GM23338 (cell line): Measurements from ENCODE around the gene GLRA1. TPM values are rescaled to one million over a fixed set of nuclear protein-coding genes. Genes with fewer than 3 reads are reported as not detected.

ENCODE experiments used
- ATAC-seq: fragments of 200-7000 bp; cut with Tn5 transposase; 3 replicates; pipeline ENCODE4 v1.9.1; 2020
- DNase-seq: peaks from one replicate; pipeline ENCODE4 v3.0.0-alpha.2; 2015; ENCODE audit warnings: low spot score
- H2AFZ ChIP-seq: fragments of 200-600 bp; sonication (generic); 2 replicates; pipeline ENCODE4 v1.8.0; 2016; ENCODE audit warnings: antibody characterized with exemption, mild to moderate bottlenecking, moderate library complexity
- H3F3A ChIP-seq: fragments of 200-600 bp; sonication (generic); replicated peaks from 2 replicates; pipeline ENCODE4 v1.8.0; 2017; ENCODE audit warnings: antibody characterized with exemption, mixed run types, low read depth
- H3K27ac ChIP-seq: fragments of 200-600 bp; sonication (generic); 2 replicates; pipeline ENCODE4 v1.6.1; 2016; ENCODE audit warnings: low read depth
- H3K27me3 ChIP-seq: fragments of 200-600 bp; sonication (generic); 2 replicates; pipeline ENCODE4 v1.8.0; 2016; ENCODE audit warnings: mild to moderate bottlenecking, mixed run types, moderate library complexity; ENCODE audit not compliant: insufficient read depth
- H3K36me3 ChIP-seq: fragments of 200-600 bp; sonication (generic); 2 replicates; pipeline ENCODE4 v1.8.0; 2016; ENCODE audit warnings: mild to moderate bottlenecking; ENCODE audit not compliant: insufficient read depth
- H3K4me1 ChIP-seq: fragments of 200-600 bp; sonication (generic); 2 replicates; pipeline ENCODE4 v1.8.0; 2016; ENCODE audit warnings: mild to moderate bottlenecking, moderate library complexity; ENCODE audit not compliant: insufficient read depth
- H3K4me2 ChIP-seq: fragments of 200-600 bp; sonication (generic); 2 replicates; pipeline ENCODE4 v1.7.1; 2017; ENCODE audit warnings: mixed run types
- H3K4me3 ChIP-seq: fragments of 200-600 bp; sonication (generic); 2 replicates; pipeline ENCODE4 v1.6.1; 2016; ENCODE audit warnings: mixed run types
- H3K79me2 ChIP-seq: fragments of 200-600 bp; sonication (generic); replicated peaks from 2 replicates; pipeline ENCODE4 v1.8.0; 2017; ENCODE audit warnings: mild to moderate bottlenecking; ENCODE audit not compliant: insufficient read depth
- H3K9me2 ChIP-seq: fragments of 200-600 bp; sonication (generic); 2 replicates; pipeline ENCODE4 v1.8.0; 2017; ENCODE audit not compliant: insufficient read depth
- H4K20me1 ChIP-seq: fragments of 200-600 bp; sonication (generic); replicated peaks from 2 replicates; pipeline ENCODE4 v1.8.0; 2017; ENCODE audit warnings: mild to moderate bottlenecking; ENCODE audit not compliant: insufficient read depth
- H3K27ac Mint-ChIP-seq: 2 replicates; pipeline ENCODE4 v1.8.0; 2020; ENCODE audit warnings: inconsistent platforms, mild to moderate bottlenecking, moderate library complexity, mixed read lengths
- H3K27me3 Mint-ChIP-seq: 3 replicates; pipeline ENCODE4 v1.8.0; 2022; ENCODE audit warnings: low read depth, mild to moderate bottlenecking, moderate library complexity, mixed read lengths, inconsistent platforms; ENCODE audit not compliant: insufficient read depth, poor library complexity
- H3K36me3 Mint-ChIP-seq: 3 replicates; pipeline ENCODE4 v1.8.0; 2021; ENCODE audit warnings: low read depth, mild to moderate bottlenecking, inconsistent platforms, moderate library complexity, mixed read lengths
- H3K4me1 Mint-ChIP-seq: 3 replicates; pipeline ENCODE4 v1.8.0; 2020; ENCODE audit warnings: mild to moderate bottlenecking, inconsistent platforms, mixed read lengths
- H3K4me3 Mint-ChIP-seq: 3 replicates; pipeline ENCODE4 v1.8.0; 2021; ENCODE audit warnings: moderate library complexity, mild to moderate bottlenecking, inconsistent platforms, mixed read lengths
- H3K9me3 Mint-ChIP-seq: 3 replicates; pipeline ENCODE4 v1.8.0; 2020; ENCODE audit warnings: moderate library complexity, mild to moderate bottlenecking, inconsistent platforms, mixed read lengths
- CREB1 ChIP-seq: fragments of 250-450 bp; sonication (Bioruptor Pico); IDR thresholded peaks from 2 replicates; pipeline ENCODE4 v1.5.0; 2020; ENCODE audit warnings: low read depth, mild to moderate bottlenecking, moderate library complexity
- JUNB ChIP-seq: IDR thresholded peaks from one replicate; pipeline ENCODE4 v1.6.1; 2016; ENCODE audit warnings: antibody characterized with exemption; ENCODE audit not compliant: unreplicated experiment
- NANOG ChIP-seq: IDR thresholded peaks from 2 replicates; pipeline ENCODE4 v1.6.1; 2016; ENCODE audit warnings: antibody characterized with exemption, borderline replicate concordance
- POLR2AphosphoS5 ChIP-seq: IDR thresholded peaks from 2 replicates; pipeline ENCODE4 v1.6.1; 2016; ENCODE audit warnings: antibody characterized with exemption, low read depth
- polyA plus RNA-seq: library from polyadenylated mRNA; unstranded; fragments of >200 nt; fragmentation: Nextera tagmentation; extraction: Ambion mirVana; gene quantifications from 2 replicates; pipeline ENCODE4 v1.2.1, GENCODE V29; 2016
- total RNA-seq: library from RNA; depleted of rRNA; stranded (reverse); fragments of >200 nt; shearing (Covaris generic); gene quantifications from 2 replicates; pipeline ENCODE4 v1.2.3, GENCODE V29; 2014
- TF ChIP-seq, protein P1 (sequence below): IDR thresholded peaks from one replicate; pipeline ENCODE4 v1.6.1; 2018; ENCODE audit warnings: antibody characterized with exemption; ENCODE audit not compliant: unreplicated experiment
- TF ChIP-seq, protein P2 (sequence below): fragments of 250-450 bp; sonication (Bioruptor Pico); IDR thresholded peaks from 2 replicates; pipeline ENCODE4 v1.5.0; 2020; ENCODE audit warnings: mild to moderate bottlenecking, moderate library complexity

Gene GLRA1
- total and polyA plus RNA-seq, 2 experiments from 2014 or later: not detected

DNA sequence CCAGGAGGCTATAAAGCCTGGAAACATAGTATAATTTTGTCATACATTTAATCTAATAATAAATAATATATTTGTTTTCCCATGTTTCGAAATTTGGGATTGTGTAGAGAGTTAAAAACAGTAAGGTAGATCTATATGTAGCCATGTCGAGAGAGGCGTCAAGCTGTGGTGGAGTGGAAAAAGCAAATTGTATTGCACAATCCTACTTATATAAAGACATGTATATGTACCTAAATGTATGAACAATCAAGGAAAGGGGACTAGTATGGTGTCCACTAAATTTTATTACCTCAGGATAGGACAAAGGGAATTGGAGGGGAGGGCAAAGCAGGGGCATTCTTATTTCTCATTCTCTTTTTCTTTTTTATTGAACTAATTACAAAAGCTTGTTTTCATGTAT, 52.0 kb downstream of the GLRA1 start:
- Histone ChIP-seq H3K4me1 (no peaks in the 10 kb centered on the region), H3K79me2 (no peaks in the 10 kb centered on the region)

GRCh38 chr5:151870820-151871219, 53.8 kb downstream of the GLRA1 start:
- Mint-ChIP-seq H3K27ac (no peak overlapping the region), H3K36me3 (no peaks in the 10 kb centered on the region), H3K4me1 (no peaks in the 10 kb centered on the region), H3K4me3 (no peak overlapping the region), H3K9me3 (peaks cover 3% of the 10 kb centered on the region; the same call in 1 of the 3 replicates), H3K27me3 (peaks cover 5% of the 10 kb centered on the region)
- Histone ChIP-seq H3K4me1 (no peaks in the 10 kb centered on the region), H3K79me2 (no peaks in the 10 kb centered on the region), H2AFZ (no peak overlapping the region), H3F3A (no peaks in the 10 kb centered on the region), H3K4me2 (no peak overlapping the region), H3K9me2 (peaks cover 7% of the 10 kb centered on the region; the same call in 1 of the 2 replicates), H3K4me3 (no peak overlapping the region), H3K36me3 (no peaks in the 10 kb centered on the region), H3K27me3 (no peaks in the 10 kb centered on the region), H3K27ac (no peak overlapping the region), H4K20me1 (no peaks in the 10 kb centered on the region)
- DNase-seq (no peak), ATAC-seq (no peak)
- TF ChIP-seq, protein P1, sequence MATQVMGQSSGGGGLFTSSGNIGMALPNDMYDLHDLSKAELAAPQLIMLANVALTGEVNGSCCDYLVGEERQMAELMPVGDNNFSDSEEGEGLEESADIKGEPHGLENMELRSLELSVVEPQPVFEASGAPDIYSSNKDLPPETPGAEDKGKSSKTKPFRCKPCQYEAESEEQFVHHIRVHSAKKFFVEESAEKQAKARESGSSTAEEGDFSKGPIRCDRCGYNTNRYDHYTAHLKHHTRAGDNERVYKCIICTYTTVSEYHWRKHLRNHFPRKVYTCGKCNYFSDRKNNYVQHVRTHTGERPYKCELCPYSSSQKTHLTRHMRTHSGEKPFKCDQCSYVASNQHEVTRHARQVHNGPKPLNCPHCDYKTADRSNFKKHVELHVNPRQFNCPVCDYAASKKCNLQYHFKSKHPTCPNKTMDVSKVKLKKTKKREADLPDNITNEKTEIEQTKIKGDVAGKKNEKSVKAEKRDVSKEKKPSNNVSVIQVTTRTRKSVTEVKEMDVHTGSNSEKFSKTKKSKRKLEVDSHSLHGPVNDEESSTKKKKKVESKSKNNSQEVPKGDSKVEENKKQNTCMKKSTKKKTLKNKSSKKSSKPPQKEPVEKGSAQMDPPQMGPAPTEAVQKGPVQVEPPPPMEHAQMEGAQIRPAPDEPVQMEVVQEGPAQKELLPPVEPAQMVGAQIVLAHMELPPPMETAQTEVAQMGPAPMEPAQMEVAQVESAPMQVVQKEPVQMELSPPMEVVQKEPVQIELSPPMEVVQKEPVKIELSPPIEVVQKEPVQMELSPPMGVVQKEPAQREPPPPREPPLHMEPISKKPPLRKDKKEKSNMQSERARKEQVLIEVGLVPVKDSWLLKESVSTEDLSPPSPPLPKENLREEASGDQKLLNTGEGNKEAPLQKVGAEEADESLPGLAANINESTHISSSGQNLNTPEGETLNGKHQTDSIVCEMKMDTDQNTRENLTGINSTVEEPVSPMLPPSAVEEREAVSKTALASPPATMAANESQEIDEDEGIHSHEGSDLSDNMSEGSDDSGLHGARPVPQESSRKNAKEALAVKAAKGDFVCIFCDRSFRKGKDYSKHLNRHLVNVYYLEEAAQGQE: no peak
- TF ChIP-seq POLR2AphosphoS5 (no peak), CREB1 (no peak)
- TF ChIP-seq, protein P2, sequence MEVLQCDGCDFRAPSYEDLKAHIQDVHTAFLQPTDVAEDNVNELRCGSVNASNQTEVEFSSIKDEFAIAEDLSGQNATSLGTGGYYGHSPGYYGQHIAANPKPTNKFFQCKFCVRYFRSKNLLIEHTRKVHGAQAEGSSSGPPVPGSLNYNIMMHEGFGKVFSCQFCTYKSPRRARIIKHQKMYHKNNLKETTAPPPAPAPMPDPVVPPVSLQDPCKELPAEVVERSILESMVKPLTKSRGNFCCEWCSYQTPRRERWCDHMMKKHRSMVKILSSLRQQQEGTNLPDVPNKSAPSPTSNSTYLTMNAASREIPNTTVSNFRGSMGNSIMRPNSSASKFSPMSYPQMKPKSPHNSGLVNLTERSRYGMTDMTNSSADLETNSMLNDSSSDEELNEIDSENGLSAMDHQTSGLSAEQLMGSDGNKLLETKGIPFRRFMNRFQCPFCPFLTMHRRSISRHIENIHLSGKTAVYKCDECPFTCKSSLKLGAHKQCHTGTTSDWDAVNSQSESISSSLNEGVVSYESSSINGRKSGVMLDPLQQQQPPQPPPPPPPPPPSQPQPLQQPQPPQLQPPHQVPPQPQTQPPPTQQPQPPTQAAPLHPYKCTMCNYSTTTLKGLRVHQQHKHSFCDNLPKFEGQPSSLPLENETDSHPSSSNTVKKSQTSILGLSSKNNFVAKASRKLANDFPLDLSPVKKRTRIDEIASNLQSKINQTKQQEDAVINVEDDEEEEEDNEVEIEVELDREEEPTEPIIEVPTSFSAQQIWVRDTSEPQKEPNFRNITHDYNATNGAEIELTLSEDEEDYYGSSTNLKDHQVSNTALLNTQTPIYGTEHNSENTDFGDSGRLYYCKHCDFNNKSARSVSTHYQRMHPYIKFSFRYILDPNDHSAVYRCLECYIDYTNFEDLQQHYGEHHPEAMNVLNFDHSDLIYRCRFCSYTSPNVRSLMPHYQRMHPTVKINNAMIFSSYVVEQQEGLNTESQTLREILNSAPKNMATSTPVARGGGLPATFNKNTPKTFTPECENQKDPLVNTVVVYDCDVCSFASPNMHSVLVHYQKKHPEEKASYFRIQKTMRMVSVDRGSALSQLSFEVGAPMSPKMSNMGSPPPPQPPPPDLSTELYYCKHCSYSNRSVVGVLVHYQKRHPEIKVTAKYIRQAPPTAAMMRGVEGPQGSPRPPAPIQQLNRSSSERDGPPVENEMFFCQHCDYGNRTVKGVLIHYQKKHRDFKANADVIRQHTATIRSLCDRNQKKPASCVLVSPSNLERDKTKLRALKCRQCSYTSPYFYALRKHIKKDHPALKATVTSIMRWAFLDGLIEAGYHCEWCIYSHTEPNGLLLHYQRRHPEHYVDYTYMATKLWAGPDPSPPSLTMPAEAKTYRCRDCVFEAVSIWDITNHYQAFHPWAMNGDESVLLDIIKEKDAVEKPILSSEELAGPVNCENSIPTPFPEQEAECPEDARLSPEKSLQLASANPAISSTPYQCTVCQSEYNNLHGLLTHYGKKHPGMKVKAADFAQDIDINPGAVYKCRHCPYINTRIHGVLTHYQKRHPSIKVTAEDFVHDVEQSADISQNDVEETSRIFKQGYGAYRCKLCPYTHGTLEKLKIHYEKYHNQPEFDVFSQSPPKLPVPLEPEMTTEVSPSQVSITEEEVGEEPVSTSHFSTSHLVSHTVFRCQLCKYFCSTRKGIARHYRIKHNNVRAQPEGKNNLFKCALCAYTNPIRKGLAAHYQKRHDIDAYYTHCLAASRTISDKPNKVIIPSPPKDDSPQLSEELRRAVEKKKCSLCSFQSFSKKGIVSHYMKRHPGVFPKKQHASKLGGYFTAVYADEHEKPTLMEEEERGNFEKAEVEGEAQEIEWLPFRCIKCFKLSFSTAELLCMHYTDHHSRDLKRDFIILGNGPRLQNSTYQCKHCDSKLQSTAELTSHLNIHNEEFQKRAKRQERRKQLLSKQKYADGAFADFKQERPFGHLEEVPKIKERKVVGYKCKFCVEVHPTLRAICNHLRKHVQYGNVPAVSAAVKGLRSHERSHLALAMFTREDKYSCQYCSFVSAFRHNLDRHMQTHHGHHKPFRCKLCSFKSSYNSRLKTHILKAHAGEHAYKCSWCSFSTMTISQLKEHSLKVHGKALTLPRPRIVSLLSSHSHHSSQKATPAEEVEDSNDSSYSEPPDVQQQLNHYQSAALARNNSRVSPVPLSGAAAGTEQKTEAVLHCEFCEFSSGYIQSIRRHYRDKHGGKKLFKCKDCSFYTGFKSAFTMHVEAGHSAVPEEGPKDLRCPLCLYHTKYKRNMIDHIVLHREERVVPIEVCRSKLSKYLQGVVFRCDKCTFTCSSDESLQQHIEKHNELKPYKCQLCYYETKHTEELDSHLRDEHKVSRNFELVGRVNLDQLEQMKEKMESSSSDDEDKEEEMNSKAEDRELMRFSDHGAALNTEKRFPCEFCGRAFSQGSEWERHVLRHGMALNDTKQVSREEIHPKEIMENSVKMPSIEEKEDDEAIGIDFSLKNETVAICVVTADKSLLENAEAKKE (CRISPR knock-in tag): no peak

More for the DNA sequence above, 52.0 kb downstream of the GLRA1 start:
- H2AFZ ChIP-seq: no peak overlapping the region
- Mint-ChIP-seq H3K4me1 (no peaks in the 10 kb centered on the region), H3K27me3 (peaks cover 5% of the 10 kb centered on the region), H3K9me3 (peaks cover 3% of the 10 kb centered on the region; the same call in 1 of the 3 replicates), H3K27ac (no peak overlapping the region), H3K4me3 (no peak overlapping the region), H3K36me3 (peaks cover under 1% of the 10 kb centered on the region; the same call in 1 of the 3 replicates)
- no peak overlapping the region for H3K4me3 ChIP-seq
- H4K20me1 ChIP-seq: no peaks in the 10 kb centered on the region
- ATAC-seq (no peak), DNase-seq (no peak)
- H3K9me2 ChIP-seq: peaks cover 7% of the 10 kb centered on the region; the same call in 1 of the 2 replicates
- TF ChIP-seq, protein P1: no peak
- TF ChIP-seq JUNB (no peak), NANOG (no peak)
- no peaks in the 10 kb centered on the region for H3K27me3 ChIP-seq
- H3K27ac ChIP-seq: no peak overlapping the region
- no peaks in the 10 kb centered on the region for H3K36me3 ChIP-seq
- no peak overlapping the region for H3K4me2 ChIP-seq
- no peaks in the 10 kb centered on the region for H3F3A ChIP-seq
